HG03354 (cell line): ENCODE data around the gene TGFBR2.
"Not testable (repeated sequence)": the region's sequence is repeated elsewhere in the genome, so short reads cannot be mapped to it uniquely, and the experiment has no call there.

Experiments used
- ATAC-seq: cut with Tn5 transposase; IDR thresholded peaks from one replicate; pipeline ENCODE4 v1.9.1; 2021; ENCODE audit warnings: mild to moderate bottlenecking; ENCODE audit not compliant: unreplicated experiment, poor library complexity, severe bottlenecking

TGFBR2 gene

GRCh38 chr3:30616347-30617027 lies 10.1 kb downstream of the TGFBR2 start:
- ATAC-seq = no peak

- ATAC-seq = no peak
Measured at GRCh38 chr3:30617069-30617468, 10.7 kb downstream of the TGFBR2 start.

GRCh38 chr3:30617653-30618052 lies 11.3 kb downstream of the TGFBR2 start:
- no peak for ATAC-seq

- ATAC-seq = no peak
Measured at GRCh38 chr3:30618526-30618925, 12.1 kb downstream of the TGFBR2 start.

- no peak for ATAC-seq
Measured at GRCh38 chr3:30619318-30619717, 12.9 kb downstream of the TGFBR2 start.

GRCh38 chr3:30620402-30621360 lies 14.3 kb downstream of the TGFBR2 start:
- ATAC-seq = no peak

- ATAC-seq = no peak
Measured at GRCh38 chr3:30621576-30621975, 15.2 kb downstream of the TGFBR2 start.

GRCh38 chr3:30622047-30622545 lies 15.7 kb downstream of the TGFBR2 start:
- no peak for ATAC-seq

GRCh38 chr3:30622790-30623189 lies 16.4 kb downstream of the TGFBR2 start:
- ATAC-seq = peak; percentile 36

GRCh38 chr3:30623351-30623750 lies 16.9 kb downstream of the TGFBR2 start:
- no peak for ATAC-seq

- ATAC-seq = not testable (repeated sequence)
Measured at GRCh38 chr3:30624480-30624879, 18.1 kb downstream of the TGFBR2 start.

GRCh38 chr3:30625541-30626438 lies 19.4 kb downstream of the TGFBR2 start:
- no peak for ATAC-seq

GRCh38 chr3:30626443-30627180 lies 20.2 kb downstream of the TGFBR2 start:
- no peak for ATAC-seq

GRCh38 chr3:30628205-30628900 lies 22.0 kb downstream of the TGFBR2 start:
- no peak for ATAC-seq

- ATAC-seq = no peak
Measured at GRCh38 chr3:30628901-30629590, 22.6 kb downstream of the TGFBR2 start.

- no peak for ATAC-seq
Measured at GRCh38 chr3:30629746-30630145, 23.3 kb downstream of the TGFBR2 start.

- no peak for ATAC-seq
Measured at GRCh38 chr3:30630238-30631030, 24.0 kb downstream of the TGFBR2 start.
